ENCODE measurements around the gene C1orf122.

Gene C1orf122

DNA sequence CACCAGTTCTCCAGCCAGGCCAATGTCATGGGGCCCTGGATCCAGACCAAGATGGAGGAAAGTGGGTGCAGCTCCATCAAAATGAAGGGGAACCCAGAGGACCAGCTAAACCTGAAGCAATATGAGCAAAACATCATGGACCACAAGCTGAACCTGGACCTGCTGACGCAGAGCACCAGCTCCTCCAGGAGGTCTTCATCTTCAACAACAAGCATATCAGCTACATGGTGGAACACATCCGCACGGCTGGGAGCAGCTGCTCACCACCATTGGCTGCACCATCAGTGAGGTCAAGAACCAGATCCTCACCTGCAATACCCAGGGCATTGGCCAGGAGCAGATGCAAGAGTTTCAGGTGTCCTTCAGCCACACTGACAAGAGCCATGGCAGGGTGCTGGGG is 28.9 kb upstream of the C1orf122 start:
- DNase-seq (ENCODE audit: low spot score in 2 of 2) (no peak), ATAC-seq (replicated peaks; ENCODE audit: extremely low read depth, poor library complexity, severe bottlenecking) (no peak)
- Mint-ChIP-seq H3K36me3 (ENCODE audit: insufficient read depth) (no peaks in the 10 kb centered on the region), H3K27me3 (peaks cover 22% of the 10 kb centered on the region), H3K9me3 (no peaks in the 10 kb centered on the region), H3K4me3 (no peak overlapping the region), H3K4me1 (no peaks in the 10 kb centered on the region), H3K27ac (ENCODE audit: low read depth) (no peak overlapping the region)

DNA sequence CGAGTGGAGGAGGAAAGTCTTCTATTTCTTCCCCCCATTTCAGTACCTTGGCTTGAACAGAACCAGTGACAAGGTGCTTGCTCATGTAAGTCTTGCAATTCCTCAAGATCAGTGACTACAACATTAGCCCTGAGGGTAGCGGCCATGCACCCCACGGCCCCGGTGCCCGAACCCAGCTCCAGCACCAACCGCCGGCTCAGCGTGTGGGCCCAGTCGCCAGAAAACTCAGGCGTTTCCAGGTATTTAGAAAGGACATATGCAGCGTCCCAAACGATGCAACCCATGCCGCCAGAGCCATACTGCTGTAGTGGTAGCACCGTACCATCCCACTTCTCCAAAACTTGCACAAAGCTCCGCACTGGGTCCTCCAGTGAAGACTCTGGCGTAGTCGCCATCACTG is 25.1 kb upstream of the C1orf122 start:
- Mint-ChIP-seq H3K36me3 (ENCODE audit: insufficient read depth) (no peaks in the 10 kb centered on the region), H3K9me3 (no peaks in the 10 kb centered on the region), H3K4me1 (no peaks in the 10 kb centered on the region), H3K27me3 (peaks cover 42% of the 10 kb centered on the region), H3K4me3 (no peak overlapping the region), H3K27ac (ENCODE audit: low read depth) (no peak overlapping the region)
- DNase-seq (ENCODE audit: low spot score in 2 of 2) (no peak), ATAC-seq (replicated peaks; ENCODE audit: extremely low read depth, poor library complexity, severe bottlenecking) (no peak)

DNA sequence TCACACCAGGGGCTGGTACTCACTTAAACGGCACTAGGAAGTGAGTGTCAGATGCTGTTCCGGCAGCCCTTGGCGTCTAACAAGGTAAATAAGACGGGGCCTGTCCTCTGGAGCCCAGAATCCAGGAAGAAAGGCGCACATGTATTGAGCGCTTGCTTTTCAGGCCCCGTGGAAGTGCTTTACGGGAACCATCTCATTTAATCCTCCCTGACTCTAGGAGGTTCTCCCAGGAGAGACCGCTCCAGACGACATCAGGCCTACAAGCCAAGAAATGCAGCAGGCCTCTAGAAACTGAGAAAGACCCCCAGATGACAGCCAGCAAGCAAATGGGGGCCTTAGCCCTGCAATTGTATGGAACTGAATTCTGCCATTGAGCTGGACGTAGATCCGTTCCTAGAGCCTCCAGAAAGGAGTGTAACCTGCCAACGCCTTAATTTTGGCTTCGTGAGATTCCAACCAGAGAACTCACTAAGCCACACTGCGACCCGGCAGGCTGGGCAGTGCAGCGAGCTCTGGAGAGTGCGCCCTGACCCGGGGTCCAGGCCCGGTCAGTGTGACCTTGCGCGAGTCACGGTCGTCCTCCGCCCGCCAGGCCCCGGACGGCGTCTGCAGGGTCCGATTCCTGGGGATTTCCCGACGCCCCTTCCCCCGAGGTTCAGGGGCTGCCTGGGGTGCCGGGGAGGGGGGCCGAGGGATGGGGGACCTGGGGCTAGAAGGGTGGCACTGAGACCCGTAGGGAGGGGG is 14.5 kb upstream of the C1orf122 start:
- H3K27ac Mint-ChIP-seq (ENCODE audit: low read depth): no peak overlapping the region
- no peak for DNase-seq (ENCODE audit: low spot score in 2 of 2)
- peak overlapping the region; percentile 86 for H3K4me3 Mint-ChIP-seq
- peaks cover 4% of the 10 kb centered on the region for H3K36me3 Mint-ChIP-seq (ENCODE audit: insufficient read depth)
- H3K4me1 Mint-ChIP-seq: peaks cover 21% of the 10 kb centered on the region
- peaks cover 7% of the 10 kb centered on the region for H3K27me3 Mint-ChIP-seq
- no peaks in the 10 kb centered on the region for H3K9me3 Mint-ChIP-seq
- ATAC-seq (replicated peaks; ENCODE audit: extremely low read depth, poor library complexity, severe bottlenecking): no peak

DNA sequence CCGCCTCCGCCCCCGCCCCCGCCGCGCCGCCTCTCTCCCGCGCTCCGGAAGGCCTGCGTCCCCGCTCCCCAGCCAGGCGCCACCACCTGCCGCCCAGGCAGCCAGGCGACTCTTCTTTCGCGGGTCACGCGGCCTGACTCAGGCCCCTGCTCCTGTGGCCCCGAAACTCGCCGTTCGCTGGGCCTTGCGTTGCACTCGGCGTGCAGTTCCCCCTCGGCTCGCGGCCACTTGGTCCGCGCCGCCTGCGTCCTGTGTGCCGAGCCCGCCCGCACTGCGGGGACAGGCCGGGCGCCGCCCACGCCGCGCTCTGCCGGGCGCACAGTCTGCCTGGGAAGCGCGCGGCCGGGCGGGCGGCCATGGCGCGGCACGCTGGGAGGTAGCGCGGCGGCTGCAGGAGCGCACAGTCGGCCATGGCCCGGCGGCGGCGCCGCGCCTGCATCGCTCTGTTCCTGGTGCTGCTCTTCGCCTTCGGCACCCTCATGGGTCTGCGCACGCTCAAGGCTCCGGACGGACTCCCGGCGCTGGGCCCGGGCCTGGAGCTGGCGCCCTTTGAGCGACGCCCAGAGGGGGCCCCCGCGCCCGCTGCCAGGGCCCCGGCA is 13.7 kb upstream of the C1orf122 start, which contains the start of gene MANEAL:
TSS of gene MANEAL (plus strand) at position 75 of the 599 bp plus-strand sequence. CDS start at position 411, 336 bp downstream.
- Mint-ChIP-seq H3K36me3 (ENCODE audit: insufficient read depth) (peaks cover 4% of the 10 kb centered on the region), H3K4me3 (peak within 1 kb of the TSS; percentile 86), H3K4me1 (peaks cover 21% of the 10 kb centered on the region), H3K27ac (ENCODE audit: low read depth) (peak within 1 kb of the TSS; percentile 58), H3K27me3 (peaks cover 7% of the 10 kb centered on the region), H3K9me3 (no peaks in the 10 kb centered on the region)
- ATAC-seq (replicated peaks; ENCODE audit: extremely low read depth, poor library complexity, severe bottlenecking) (peak; percentile 73), DNase-seq (ENCODE audit: low spot score in 2 of 2) (no peak)

DNA sequence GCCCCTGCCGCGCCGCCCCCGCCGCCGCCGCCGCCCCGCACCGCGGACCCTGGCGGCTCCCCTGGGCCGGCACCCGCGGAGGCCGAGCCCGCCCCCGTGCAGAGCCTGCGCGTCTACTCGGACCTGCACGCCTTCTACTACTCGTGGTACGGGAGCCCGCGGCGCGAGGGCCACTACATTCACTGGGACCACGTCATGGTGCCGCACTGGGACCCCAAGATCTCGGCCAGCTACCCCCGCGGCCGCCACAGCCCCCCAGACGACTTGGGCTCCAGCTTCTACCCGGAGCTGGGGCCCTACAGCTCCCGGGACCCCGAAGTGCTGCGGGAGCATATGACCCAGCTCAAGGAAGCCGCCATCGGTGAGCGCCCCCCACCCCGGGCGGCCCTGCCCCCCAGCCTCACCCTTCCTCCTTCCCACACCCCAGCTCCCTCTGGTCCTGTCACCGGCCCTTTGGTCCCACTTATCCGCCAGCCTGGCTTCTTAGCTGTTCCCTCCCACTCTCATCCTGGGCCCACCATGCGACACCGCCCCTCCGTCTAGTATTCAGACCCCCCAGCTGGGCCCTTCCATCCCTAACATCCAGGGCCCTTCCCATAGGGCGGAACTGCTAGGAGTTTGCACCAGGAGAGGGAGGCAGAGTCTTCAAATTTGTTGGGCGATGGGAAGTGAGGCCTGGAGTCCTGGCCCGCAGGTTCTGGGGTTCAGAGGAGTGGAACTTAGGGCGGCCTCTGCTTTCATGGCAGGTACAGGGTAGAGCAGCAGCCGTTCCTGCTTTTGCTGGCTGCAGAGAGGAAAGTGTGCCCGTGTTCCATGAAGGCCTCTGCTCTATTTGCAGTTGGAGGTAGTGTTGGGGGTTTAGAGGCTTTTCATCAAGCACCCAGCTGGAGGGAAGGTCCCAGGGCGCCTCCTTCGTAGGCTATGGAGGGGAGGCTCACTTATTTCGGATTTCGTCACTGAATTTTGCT is 12.9 kb upstream of the C1orf122 start:
- no peaks in the 10 kb centered on the region for H3K9me3 Mint-ChIP-seq
- DNase-seq (ENCODE audit: low spot score in 2 of 2): no peak
- ATAC-seq (replicated peaks; ENCODE audit: extremely low read depth, poor library complexity, severe bottlenecking): peak; percentile 22
- peak overlapping the region; percentile 86 for H3K4me3 Mint-ChIP-seq
- peaks cover 21% of the 10 kb centered on the region for H3K4me1 Mint-ChIP-seq
- H3K27ac Mint-ChIP-seq (ENCODE audit: low read depth): peak overlapping the region; percentile 58
- peaks cover 7% of the 10 kb centered on the region for H3K27me3 Mint-ChIP-seq
- H3K36me3 Mint-ChIP-seq (ENCODE audit: insufficient read depth): peaks cover 4% of the 10 kb centered on the region

DNA sequence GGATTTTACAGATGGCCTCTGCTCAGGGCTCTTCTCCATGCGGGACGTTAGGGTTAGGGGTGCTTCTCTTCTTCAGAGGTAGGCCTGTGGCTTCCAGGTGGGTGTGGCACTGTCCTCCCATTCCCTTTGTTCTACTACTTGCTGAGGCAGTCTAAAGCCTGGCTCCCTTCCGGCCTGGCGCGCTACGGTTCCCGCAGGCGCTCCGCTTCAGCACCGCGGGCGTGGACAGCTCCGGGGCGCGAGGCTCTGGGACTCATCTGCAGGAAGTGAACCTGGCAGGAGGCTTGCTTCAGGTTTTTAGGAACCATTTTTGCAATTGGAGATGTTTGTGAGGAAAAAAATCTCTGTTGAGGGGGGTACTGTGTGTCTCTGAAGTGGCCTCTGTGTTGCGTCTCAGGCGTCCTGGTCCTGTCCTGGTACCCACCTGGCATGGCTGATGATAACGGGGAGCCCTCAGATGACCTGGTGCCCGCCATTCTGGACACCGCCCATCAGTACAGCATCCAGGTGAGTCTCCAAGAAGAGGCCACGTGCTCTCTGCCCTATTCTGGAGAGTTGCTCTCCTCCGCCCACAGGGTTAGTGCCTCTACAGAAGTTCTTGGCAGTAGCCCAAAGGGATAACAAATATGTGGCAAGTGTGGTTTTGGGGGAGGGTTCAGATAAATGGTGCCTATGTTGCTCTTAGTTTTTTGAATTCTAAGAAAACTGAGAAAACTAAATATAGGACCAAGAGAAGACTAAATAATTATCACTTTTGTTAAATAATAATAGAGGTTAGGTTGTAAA is 12.1 kb upstream of the C1orf122 start:
- peak overlapping the region; percentile 86 for H3K4me3 Mint-ChIP-seq
- H3K27me3 Mint-ChIP-seq: peaks cover 7% of the 10 kb centered on the region
- peaks cover 4% of the 10 kb centered on the region for H3K36me3 Mint-ChIP-seq (ENCODE audit: insufficient read depth)
- H3K27ac Mint-ChIP-seq (ENCODE audit: low read depth): peak overlapping the region; percentile 58
- H3K9me3 Mint-ChIP-seq: no peaks in the 10 kb centered on the region
- no peak for ATAC-seq (replicated peaks; ENCODE audit: extremely low read depth, poor library complexity, severe bottlenecking)
- H3K4me1 Mint-ChIP-seq: peaks cover 21% of the 10 kb centered on the region
- no peak for DNase-seq (ENCODE audit: low spot score in 2 of 2)

DNA sequence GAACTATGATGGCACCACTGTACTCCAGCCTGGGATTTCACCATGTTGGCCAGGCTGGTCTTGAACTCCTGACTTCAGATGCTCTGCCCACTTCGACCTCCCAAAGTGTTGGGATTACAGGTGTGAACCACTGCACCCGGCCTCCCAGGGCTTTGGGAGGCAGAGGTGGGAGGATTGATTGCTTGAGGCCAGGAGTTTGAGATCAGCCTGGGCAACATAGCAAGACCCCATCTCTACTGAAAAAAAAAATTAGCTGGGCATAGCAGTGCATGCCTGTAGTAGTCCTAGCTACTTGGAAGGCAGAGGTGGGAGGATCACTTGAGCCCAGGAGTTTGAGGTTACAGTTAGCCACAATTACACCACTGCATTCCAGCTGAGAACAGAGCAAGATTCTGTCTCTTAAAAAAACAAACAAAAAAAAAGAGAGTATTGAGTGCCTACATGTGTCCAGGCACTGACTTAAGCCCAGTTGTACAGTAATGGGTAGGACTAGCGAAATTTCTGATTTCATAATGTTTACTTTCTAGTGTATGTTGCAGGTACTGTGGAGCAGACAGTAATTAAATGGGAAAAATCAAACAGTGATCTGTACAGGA is 9.7 kb upstream of the C1orf122 start:
- peaks cover 7% of the 10 kb centered on the region for H3K27me3 Mint-ChIP-seq
- no peak for ATAC-seq (replicated peaks; ENCODE audit: extremely low read depth, poor library complexity, severe bottlenecking)
- peaks cover 19% of the 10 kb centered on the region for H3K36me3 Mint-ChIP-seq (ENCODE audit: insufficient read depth)
- no peak overlapping the region for H3K4me3 Mint-ChIP-seq
- H3K27ac Mint-ChIP-seq (ENCODE audit: low read depth): no peak overlapping the region
- H3K4me1 Mint-ChIP-seq: peaks cover 21% of the 10 kb centered on the region
- H3K9me3 Mint-ChIP-seq: no peaks in the 10 kb centered on the region
- no peak for DNase-seq (ENCODE audit: low spot score in 2 of 2)

DNA sequence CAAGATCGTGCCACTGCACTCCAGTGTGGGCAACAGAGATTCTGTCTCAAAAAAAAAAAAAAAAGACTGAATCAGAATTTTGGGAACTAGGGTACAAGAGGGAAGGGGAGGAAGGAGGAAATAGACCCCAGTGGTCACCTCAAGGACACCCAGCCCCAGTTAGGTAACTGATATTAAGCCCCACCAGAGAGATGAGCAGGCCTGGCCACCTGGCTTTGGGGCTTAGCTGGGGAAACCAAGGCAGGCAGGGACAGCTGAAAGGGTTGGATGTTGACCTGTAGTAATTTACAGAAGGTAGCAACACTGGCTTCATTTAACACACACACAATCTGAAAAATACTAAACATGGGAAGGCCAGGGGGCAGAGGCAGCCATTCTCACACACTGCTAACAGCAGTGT is 5.2 kb upstream of the C1orf122 start:
- Mint-ChIP-seq H3K36me3 (ENCODE audit: insufficient read depth) (peaks cover 45% of the 10 kb centered on the region), H3K9me3 (no peaks in the 10 kb centered on the region), H3K27ac (ENCODE audit: low read depth) (peak overlapping the region; percentile 49), H3K4me1 (peaks cover 8% of the 10 kb centered on the region), H3K4me3 (no peak overlapping the region), H3K27me3 (no peaks in the 10 kb centered on the region)
- no peak for DNase-seq (ENCODE audit: low spot score in 2 of 2)
- ATAC-seq (replicated peaks; ENCODE audit: extremely low read depth, poor library complexity, severe bottlenecking): no peak

DNA sequence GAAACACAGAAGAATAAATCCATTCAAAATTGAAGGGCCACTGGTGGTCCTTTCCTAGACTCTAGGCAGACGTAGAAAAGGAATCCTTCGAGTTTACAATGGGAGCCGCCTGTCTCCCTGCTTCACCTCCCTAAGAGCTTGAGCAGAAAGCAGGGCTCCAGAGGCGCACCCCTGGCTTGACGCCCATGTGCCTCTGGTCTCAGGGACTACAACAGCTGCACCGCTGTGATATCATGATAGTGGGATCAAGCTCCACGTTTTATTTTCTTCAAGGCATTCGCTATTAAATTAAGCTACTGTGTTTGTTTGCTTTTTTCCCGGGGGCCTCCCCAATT is 403 bp upstream of the C1orf122 start:
- H3K27me3 Mint-ChIP-seq: no peaks in the 10 kb centered on the region
- H3K4me1 Mint-ChIP-seq: peaks cover 32% of the 10 kb centered on the region
- peak overlapping the region; percentile 89 for H3K4me3 Mint-ChIP-seq
- ATAC-seq (replicated peaks; ENCODE audit: extremely low read depth, poor library complexity, severe bottlenecking) (no peak), DNase-seq (ENCODE audit: low spot score in 2 of 2) (no peak)
- H3K36me3 Mint-ChIP-seq (ENCODE audit: insufficient read depth): peaks cover 43% of the 10 kb centered on the region
- peak overlapping the region; percentile 94 for H3K27ac Mint-ChIP-seq (ENCODE audit: low read depth)
- no peaks in the 10 kb centered on the region for H3K9me3 Mint-ChIP-seq

DNA sequence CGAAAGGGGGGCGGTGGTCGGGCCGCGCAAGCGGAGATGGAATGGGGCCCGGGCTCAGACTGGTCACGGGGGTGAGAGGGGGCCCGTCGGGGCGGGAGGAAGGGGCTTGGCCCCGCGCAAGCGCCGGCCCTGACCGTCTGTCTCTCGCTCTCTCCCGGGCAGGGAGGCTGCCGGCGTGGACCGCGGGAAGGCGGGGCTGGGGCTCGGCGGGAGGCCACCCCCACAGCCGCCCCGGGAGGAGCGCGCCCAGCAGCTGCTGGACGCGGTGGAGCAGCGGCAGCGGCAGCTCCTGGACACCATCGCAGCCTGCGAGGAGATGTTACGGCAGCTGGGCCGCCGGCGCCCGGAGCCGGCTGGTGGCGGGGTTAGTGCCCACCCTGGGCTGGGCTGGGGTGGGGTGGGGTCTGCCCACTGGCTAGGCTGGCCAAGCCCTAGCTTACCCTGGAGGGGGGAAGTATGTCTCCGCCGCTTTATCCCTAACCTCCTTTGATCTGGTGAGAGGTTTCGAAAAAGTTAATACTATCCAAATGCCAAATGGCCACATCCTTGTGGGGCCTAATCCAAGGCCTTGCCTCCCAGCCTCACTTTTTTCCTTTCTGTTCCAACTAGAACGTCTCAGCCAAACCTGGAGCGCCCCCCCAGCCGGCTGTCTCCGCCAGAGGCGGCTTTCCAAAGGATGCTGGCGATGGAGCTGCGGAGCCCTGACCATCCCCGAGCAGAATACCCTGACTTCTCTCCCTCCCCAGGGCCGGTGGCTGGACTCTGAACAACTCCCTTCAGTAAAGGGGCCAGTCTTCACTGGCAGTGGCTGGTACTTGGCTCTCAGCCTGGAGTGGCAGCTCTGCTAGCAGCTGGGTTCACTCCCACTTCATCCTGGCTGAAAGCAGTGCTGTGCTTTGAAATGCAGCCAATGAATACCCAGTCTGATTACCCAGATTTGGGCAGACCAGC is 1.1 kb downstream of the C1orf122 start:
- DNase-seq (ENCODE audit: low spot score in 2 of 2) (peak; percentile 22), ATAC-seq (replicated peaks; ENCODE audit: extremely low read depth, poor library complexity, severe bottlenecking) (peak; percentile 37)
- H3K9me3 Mint-ChIP-seq: no peaks in the 10 kb centered on the region
- H3K27me3 Mint-ChIP-seq: no peaks in the 10 kb centered on the region
- H3K4me1 Mint-ChIP-seq: peaks cover 33% of the 10 kb centered on the region
- peak overlapping the region; percentile 89 for H3K4me3 Mint-ChIP-seq
- H3K36me3 Mint-ChIP-seq (ENCODE audit: insufficient read depth): peaks cover 34% of the 10 kb centered on the region
- H3K27ac Mint-ChIP-seq (ENCODE audit: low read depth): peak overlapping the region; percentile 94

DNA sequence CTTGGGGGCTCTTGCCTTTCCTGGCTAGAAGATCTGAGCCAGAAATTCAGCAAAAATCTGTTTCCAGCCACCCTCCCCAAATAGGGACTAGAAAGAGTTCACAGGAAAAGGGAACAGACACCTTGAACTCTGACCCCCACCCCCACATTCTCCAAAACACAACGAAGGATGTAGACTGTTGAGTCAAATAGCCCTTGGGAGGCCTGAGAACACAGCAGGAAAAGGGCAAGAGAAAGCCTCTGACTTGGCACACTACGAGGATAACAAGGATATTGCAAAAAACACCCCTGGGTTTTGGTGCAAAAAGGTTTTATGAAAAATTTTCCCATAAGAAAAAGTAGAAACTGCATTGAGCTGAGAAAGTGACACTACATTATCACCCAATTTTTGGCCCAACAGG is 2.4 kb downstream of the C1orf122 start:
- H3K9me3 Mint-ChIP-seq: no peaks in the 10 kb centered on the region
- H3K4me3 Mint-ChIP-seq: no peak overlapping the region
- H3K27ac Mint-ChIP-seq (ENCODE audit: low read depth): no peak overlapping the region
- no peaks in the 10 kb centered on the region for H3K27me3 Mint-ChIP-seq
- DNase-seq (ENCODE audit: low spot score in 2 of 2) (no peak), ATAC-seq (replicated peaks; ENCODE audit: extremely low read depth, poor library complexity, severe bottlenecking) (no peak)
- peaks cover 25% of the 10 kb centered on the region for H3K4me1 Mint-ChIP-seq
- peaks cover 21% of the 10 kb centered on the region for H3K36me3 Mint-ChIP-seq (ENCODE audit: insufficient read depth)

All from central memory CD8-positive, alpha-beta T cell (primary cell).